HG02970 (cell line): Measurements from ENCODE around the gene SHISA9.
"Not testable (repeated sequence)": the region's sequence is repeated elsewhere in the genome, so short reads cannot be mapped to it uniquely, and the experiment has no call there.

Source experiments
- ATAC-seq: cut with Tn5 transposase; IDR thresholded peaks from one replicate; pipeline ENCODE4 v1.9.1; 2021; ENCODE audit warnings: mild to moderate bottlenecking, moderate library complexity, moderate number of reproducible peaks; ENCODE audit not compliant: unreplicated experiment, low FRiP score

SHISA9 gene

GRCh38 chr16:12901597-12902461 is at the start of gene SHISA9:
Gene SHISA9, plus strand, starts transcription at chr16:12901598.
- no peak for ATAC-seq

GRCh38 chr16:12853972-12854371 is 47.4 kb upstream of the SHISA9 start:
- no peak for ATAC-seq

GRCh38 chr16:12857435-12857834 is 44.0 kb upstream of the SHISA9 start:
- not testable (repeated sequence) for ATAC-seq

GRCh38 chr16:12862327-12862726 is 39.1 kb upstream of the SHISA9 start:
- no peak for ATAC-seq

- ATAC-seq, result no peak
Measured at GRCh38 chr16:12862941-12863340, 38.5 kb upstream of the SHISA9 start.

GRCh38 chr16:12866981-12867551 is 34.3 kb upstream of the SHISA9 start:
- no peak for ATAC-seq

- ATAC-seq, result no peak
Measured at GRCh38 chr16:12868169-12868568, 33.2 kb upstream of the SHISA9 start.

GRCh38 chr16:12868788-12869187 is 32.6 kb upstream of the SHISA9 start:
- no peak for ATAC-seq

GRCh38 chr16:12869698-12870427 is 31.5 kb upstream of the SHISA9 start:
- ATAC-seq, result no peak

GRCh38 chr16:12871784-12872183 is 29.6 kb upstream of the SHISA9 start:
- ATAC-seq, result no peak

GRCh38 chr16:12874186-12874585 is 27.2 kb upstream of the SHISA9 start:
- no peak for ATAC-seq

GRCh38 chr16:12876778-12877177 is 24.6 kb upstream of the SHISA9 start:
- ATAC-seq, result no peak

GRCh38 chr16:12878973-12879372 is 22.4 kb upstream of the SHISA9 start:
- no peak for ATAC-seq

GRCh38 chr16:12879812-12880211 is 21.6 kb upstream of the SHISA9 start:
- ATAC-seq, result no peak

GRCh38 chr16:12881182-12881581 is 20.2 kb upstream of the SHISA9 start:
- ATAC-seq, result no peak

- ATAC-seq, result no peak
Measured at GRCh38 chr16:12881740-12882139, 19.7 kb upstream of the SHISA9 start.

GRCh38 chr16:12885742-12886141 is 15.7 kb upstream of the SHISA9 start:
- ATAC-seq, result no peak

- ATAC-seq, result no peak
Measured at GRCh38 chr16:12891836-12892235, 9.6 kb upstream of the SHISA9 start.

GRCh38 chr16:12893050-12893750 is 8.2 kb upstream of the SHISA9 start:
- no peak for ATAC-seq

- ATAC-seq, result no peak
Measured at GRCh38 chr16:12896562-12896961, 4.8 kb upstream of the SHISA9 start.

- no peak for ATAC-seq
Measured at GRCh38 chr16:12898551-12898950, 2.8 kb upstream of the SHISA9 start.
